HepG2 (cell line): ENCODE data around the gene SDR39U1. TPM values are rescaled to one million over a fixed set of nuclear protein-coding genes. Genes with fewer than 3 reads are reported as not detected.

Experiments used
- ATAC-seq: fragments of 200-7000 bp; cut with Tn5 transposase; 3 replicates; pipeline ENCODE4 v1.9.1; 2020; ENCODE audit warnings: mild to moderate bottlenecking, moderate library complexity
- BruUV-seq: library from RNA; stranded (reverse); fragments of 400-500 nt; replicated peaks from 2 replicates; lab custom pipeline; 2021; lab: Mats Ljungman, UMichigan
- CTCF ChIA-PET: fragments of 300-600 bp; formaldehyde crosslinking; extraction: SDS; loops from one replicate; lab custom pipeline; 2021; ENCODE audit warnings: low total read pairs, inconsistent platforms, low intra/inter-chr PET ratio; lab: Yijun Ruan, JAX
- POLR2A ChIA-PET: fragments of 350-600 bp; sonication (Branson Sonifier 250); formaldehyde crosslinking; loops from one replicate; lab custom pipeline; 2020; ENCODE audit warnings: antibody characterized with exemption, inconsistent platforms; lab: Yijun Ruan, JAX
- DNase-seq: peaks from one replicate; pipeline ENCODE4 v3.0.0-alpha.2; 2015; ENCODE audit warnings: low spot score
- FAIRE-seq: peaks from 3 replicates; lab custom pipeline; 2011; peaks lifted over from hg19 to GRCh38; lab: Jason Lieb, UNC
- H2AFZ ChIP-seq: one replicate; pipeline ENCODE4 v1.6.1; 2011; ENCODE audit warnings: low read length, inconsistent platforms
- H3K27ac ChIP-seq: fragments of 300-600 bp; 3 replicates; pipeline ENCODE4 v1.8.0; 2011; ENCODE audit warnings: mixed run types, mild to moderate bottlenecking, mixed read lengths, low read length, inconsistent platforms; ENCODE audit not compliant: insufficient read depth; ENCODE audit errors: extremely low read length
- H3K27me3 ChIP-seq, 2 experiments: fragments of 200-600 bp in 1 of 2; 2 replicates in 1 of 2; 3 replicates in 1 of 2; pipeline versions ENCODE4 v1.6.0 to v1.8.0; 2011; ENCODE audit warnings: low read length in 2 of 2, mild to moderate bottlenecking in 2 of 2, moderate library complexity in 2 of 2, inconsistent platforms in 1 of 2; ENCODE audit not compliant: insufficient read depth in 2 of 2, control insufficient read depth in 1 of 2
- H3K36me3 ChIP-seq, 2 experiments: fragments of 200-600 bp in 1 of 2; replicated peaks in 1 of 2; 2 replicates in 1 of 2; 3 replicates in 1 of 2; pipeline versions ENCODE4 v1.5.1 to v1.8.0; 2011; ENCODE audit warnings: low read length in 2 of 2, inconsistent platforms in 1 of 2; ENCODE audit not compliant: insufficient read depth in 2 of 2, control insufficient read depth in 1 of 2
- H3K4me1 ChIP-seq: 2 replicates; pipeline ENCODE4 v1.5.1; 2012; ENCODE audit warnings: low read length, inconsistent platforms; ENCODE audit not compliant: insufficient read depth
- H3K4me2 ChIP-seq: 2 replicates; pipeline ENCODE4 v1.6.0; 2011; ENCODE audit warnings: low read depth, low read length, inconsistent platforms
- H3K4me3 ChIP-seq, 3 experiments: fragments of 200-600 bp in 1 of 3; sonication (generic), shearing (Covaris generic) in 1 of 3; replicated peaks in 1 of 3; 2 replicates each; pipeline ENCODE4 v1.5.1; 2011 to 2016; ENCODE audit warnings: low read length in 3 of 3, inconsistent platforms in 2 of 3, low read depth in 2 of 3, mild to moderate bottlenecking in 2 of 3, control low read depth in 1 of 3, mixed read lengths in 1 of 3; ENCODE audit not compliant: insufficient read depth in 1 of 3
- H3K79me2 ChIP-seq: one replicate; pipeline ENCODE4 v1.6.1; 2011; ENCODE audit warnings: low read length, inconsistent platforms; ENCODE audit not compliant: insufficient read depth
- H3K9ac ChIP-seq: 2 replicates; pipeline ENCODE4 v1.6.0; 2011; ENCODE audit warnings: mild to moderate bottlenecking, low read depth, low read length, inconsistent platforms; ENCODE audit not compliant: insufficient read depth
- H3K9me3 ChIP-seq: 2 replicates; pipeline ENCODE4 v1.5.1; 2012; ENCODE audit warnings: mild to moderate bottlenecking, low read length
- H4K20me1 ChIP-seq: 2 replicates; pipeline ENCODE4 v1.6.0; 2011; ENCODE audit warnings: inconsistent platforms, mild to moderate bottlenecking, low read length, moderate library complexity; ENCODE audit not compliant: insufficient read depth
- ASH2L ChIP-seq: fragments of 300-600, 200-600 bp; sonication (generic); IDR thresholded peaks from 2 replicates; pipeline ENCODE4 v1.7.0; 2017; ENCODE audit warnings: low read depth, mild to moderate bottlenecking, moderate library complexity, mixed read lengths, low read length; ENCODE audit not compliant: insufficient read length
- ERF ChIP-seq: IDR thresholded peaks from 2 replicates; pipeline ENCODE4 v1.6.1; 2018; ENCODE audit warnings: missing biosample characterization, missing genetic modification reagents
- FLYWCH1 ChIP-seq: sonication (generic); formaldehyde crosslinking; IDR thresholded peaks from 2 replicates; pipeline ENCODE4 v1.8.1; 2023; ENCODE audit warnings: mild to moderate bottlenecking, missing genetic modification reagents
- GABPA ChIP-seq, 2 experiments: IDR thresholded peaks; 2 replicates each; pipeline ENCODE4 v1.6.1; 2011 to 2016; ENCODE audit warnings: low read depth in 2 of 2, low read length in 1 of 2, missing biosample characterization in 1 of 2, missing genetic modification characterization in 1 of 2
- KDM2A ChIP-seq: sonication (generic); formaldehyde crosslinking; IDR thresholded peaks from 2 replicates; pipeline ENCODE4 v1.4.0; 2020; ENCODE audit warnings: low read depth, missing genetic modification reagents, borderline replicate concordance
- KLF15 ChIP-seq: sonication (generic); formaldehyde crosslinking; IDR thresholded peaks from 2 replicates; pipeline ENCODE4 v1.8.1; 2023; ENCODE audit warnings: borderline replicate concordance, mild to moderate bottlenecking, inconsistent platforms, missing genetic modification reagents, mixed read lengths
- MTF2 ChIP-seq: sonication (generic); formaldehyde crosslinking; IDR thresholded peaks from 2 replicates; pipeline ENCODE4 v1.5.0; 2020; ENCODE audit warnings: missing genetic modification reagents, borderline replicate concordance
- NFYB ChIP-seq: sonication (generic); formaldehyde crosslinking; IDR thresholded peaks from 2 replicates; pipeline ENCODE4 v1.4.0; 2020; ENCODE audit warnings: missing genetic modification reagents
- NR2C2 ChIP-seq: sonication (generic); formaldehyde crosslinking; IDR thresholded peaks from 2 replicates; pipeline ENCODE4 v1.4.0; 2020; ENCODE audit warnings: missing genetic modification reagents, mild to moderate bottlenecking, moderate library complexity, borderline replicate concordance
- PHF21A ChIP-seq: sonication (generic); formaldehyde crosslinking; IDR thresholded peaks from 2 replicates; pipeline ENCODE4 v1.5.0; 2020; ENCODE audit warnings: mild to moderate bottlenecking, missing genetic modification reagents
- POLR2AphosphoS5 ChIP-seq: IDR thresholded peaks from 2 replicates; pipeline ENCODE4 v1.6.1; 2012; ENCODE audit warnings: low read depth, low read length
- PPARG ChIP-seq: conservative IDR thresholded peaks from 2 replicates; pipeline ENCODE4 v1.6.1; 2016; ENCODE audit warnings: missing biosample characterization, missing genetic modification reagents
- RBFOX2 ChIP-seq: fragments of 200-400 bp; formaldehyde crosslinking; IDR thresholded peaks from 2 replicates; pipeline ENCODE4 v1.6.1; 2017; ENCODE audit warnings: low read depth, mild to moderate bottlenecking, low read length
- SRSF1 ChIP-seq: fragments of 200-400 bp; formaldehyde crosslinking; optimal IDR thresholded peaks from 2 replicates; pipeline ENCODE3; 2017; ENCODE audit warnings: mild to moderate bottlenecking, low read depth, low read length, moderate library complexity
- ZFP36L1 ChIP-seq: sonication (generic); formaldehyde crosslinking; IDR thresholded peaks from 2 replicates; pipeline ENCODE4 v1.8.0; 2022; ENCODE audit warnings: mild to moderate bottlenecking, missing genetic modification reagents, moderate library complexity
- ZNF3 ChIP-seq: IDR thresholded peaks from 2 replicates; pipeline ENCODE4 v1.7.0; 2017; ENCODE audit warnings: inconsistent platforms
- ZNF530 ChIP-seq: sonication (generic); formaldehyde crosslinking; IDR thresholded peaks from 2 replicates; pipeline ENCODE4 v1.5.0; 2020; ENCODE audit warnings: low read depth, mild to moderate bottlenecking, missing genetic modification reagents
- ZNF605 ChIP-seq: sonication (generic); formaldehyde crosslinking; IDR thresholded peaks from 2 replicates; pipeline ENCODE4 v1.8.0; 2022; ENCODE audit warnings: mild to moderate bottlenecking, missing genetic modification reagents
- ZNF737 ChIP-seq: sonication (generic); formaldehyde crosslinking; IDR thresholded peaks from 2 replicates; pipeline ENCODE4 v1.5.0; 2020; ENCODE audit warnings: missing genetic modification reagents, mild to moderate bottlenecking, borderline replicate concordance
- ZNF891 ChIP-seq: sonication (generic); formaldehyde crosslinking; IDR thresholded peaks from 2 replicates; pipeline ENCODE4 v1.5.0; 2020; ENCODE audit warnings: mild to moderate bottlenecking, missing genetic modification reagents
- WGBS: methylation state at CpG from one replicate; pipeline ENCODE4 v1.1.6; 2017; ENCODE audit warnings: low lambda C conversion rate; 5-methylcytosine and 5-hydroxymethylcytosine counted together
- in situ Hi-C: cut with HindIII; loops from 2 replicates; pipeline ENCODE4 v1.10.0; 2017; ENCODE audit warnings: low pct_unique_long_range_greater_than_20kb; ENCODE audit not compliant: extremely low pct_ligation_motif_present
- intact Hi-C: fragments of 100-400 bp; cut with micrococcal nuclease; formaldehyde crosslinking; loops from one replicate; pipeline ENCODE4 v1.10.0; 2022; ENCODE audit not compliant: unreplicated experiment
- polyA plus RNA-seq, 8 experiments: library from polyadenylated mRNA; depleted of rRNA in 3 of 8; stranded (reverse) in 7 of 8; unstranded in 1 of 8; fragments of >200 nt; fragmentation: Illumina TruSeq in 4 of 8; extraction: Trizol in 4 of 8; gene quantifications; 2 replicates each; pipeline versions ENCODE4 v1.2.1 to v1.2.3, GENCODE V29; 2011 to 2016; ENCODE audit warnings: low read depth in 4 of 8, missing spikeins in 1 of 8, mixed read lengths in 1 of 8; ENCODE audit not compliant: insufficient read depth in 1 of 8
- total RNA-seq, 5 experiments: library from RNA; depleted of rRNA; stranded (reverse); fragments of >200 nt; fragmentation: Illumina TruSeq; extraction: Trizol; gene quantifications; 2 replicates each; pipeline ENCODE4 v1.2.3, GENCODE V29; 2016; ENCODE audit warnings: low read depth in 1 of 5
- TF ChIP-seq, protein P1 (sequence below): sonication (generic); formaldehyde crosslinking; conservative IDR thresholded peaks from 2 replicates; pipeline ENCODE4 v1.4.0; 2020; ENCODE audit warnings: missing genetic modification reagents
- TF ChIP-seq, protein P2 (sequence below): sonication (generic); formaldehyde crosslinking; IDR thresholded peaks from 2 replicates; pipeline ENCODE4 v1.8.0; 2022; ENCODE audit warnings: mild to moderate bottlenecking, missing genetic modification reagents, moderate library complexity

SDR39U1 gene
- total and polyA plus RNA-seq, 2 of the 13 experiments (the other 11 are each of a cell fraction or from before 2014, with no cell fraction given) = 34.4 to 129 TPM

- 97% methylated on average over 8 of the region's 8 CpGs for WGBS
- intact Hi-C loops = loop anchor here (10.0 kb wide), 1 partner anchor 1856 kb away; the partner anchor contains the start of gene DAD1
- H3K36me3 ChIP-seq = peaks cover 38 to 55% of the 10 kb centered on the region in 2 experiments
- in situ Hi-C loops = no loop called here
- ATAC-seq (no peak), DNase-seq (no peak), FAIRE-seq (no peak)
- peaks cover 0 to 5% of the 10 kb centered on the region in 2 experiments; a peak in 1 of 5 replicates for H3K27me3 ChIP-seq
- H4K20me1 ChIP-seq = no peaks in the 10 kb centered on the region; the same call in 1 of the 2 replicates
- BruUV-seq = no TSS peak
- 0 out of 2 replicates have a peak overlapping the region, but pooled peaks have one; percentile 96 for H3K9ac ChIP-seq
- H3K9me3 ChIP-seq = no peaks in the 10 kb centered on the region
- CTCF ChIA-PET = interaction anchor here (1.0 to 1.2 kb wide), 2 partner anchors 9 to 108 kb away, joined by 3 to 6 read pairs; no protein-coding TSS in a partner anchor
- H3K4me1 ChIP-seq = peaks cover 23% of the 10 kb centered on the region
- POLR2A ChIA-PET = interaction anchor here (1.1 to 5.6 kb wide), 8 partner anchors 12 to 294 kb away, joined by 3 to 242 read pairs (median 24); partner anchors contain the start of genes CBLN3, CIDEB, KHNYN and PSME2
- peak overlapping the region; percentile 95 for H3K4me2 ChIP-seq
- no peak overlapping the region for H3K27ac ChIP-seq
- no peak overlapping the region for H3K4me3 ChIP-seq
- no peak overlapping the region for H2AFZ ChIP-seq
- peaks cover 22% of the 10 kb centered on the region for H3K79me2 ChIP-seq
- TF ChIP-seq FLYWCH1 (CRISPR knock-in tag) (peak; percentile 27; the same call in 1 of the 2 replicates), NR2C2 (CRISPR knock-in tag) (peak; percentile 23; the same call in 1 of the 2 replicates), ZNF737 (CRISPR knock-in tag) (no peak), ASH2L (no peak), ZNF3 (no peak), MTF2 (CRISPR knock-in tag) (0 out of 2 replicates have a peak, but pooled peaks have one; percentile 15), ZNF605 (CRISPR knock-in tag) (no peak), ZNF891 (CRISPR knock-in tag) (no peak), KLF15 (CRISPR knock-in tag) (no peak), SRSF1 (no peak), PHF21A (CRISPR knock-in tag) (no peak), RBFOX2 (peak; percentile 57), POLR2AphosphoS5 (peak; percentile 54; the same call in 1 of the 2 replicates), ZNF530 (CRISPR knock-in tag) (no peak), NFYB (CRISPR knock-in tag) (no peak), KDM2A (CRISPR knock-in tag) (no peak), ERF (peak; percentile 10; the same call in 1 of the 2 replicates), ZFP36L1 (CRISPR knock-in tag) (peak; percentile 73; the same call in 1 of the 2 replicates), GABPA (IDR thresholded peaks at IDR 0.05; ENCODE audit: low read depth, low read length) (no peak), GABPA (CRISPR knock-in tag; IDR thresholded peaks at IDR 0.05; ENCODE audit: low read depth) (no peak), PPARG (no peak)
- TF ChIP-seq, protein P1, sequence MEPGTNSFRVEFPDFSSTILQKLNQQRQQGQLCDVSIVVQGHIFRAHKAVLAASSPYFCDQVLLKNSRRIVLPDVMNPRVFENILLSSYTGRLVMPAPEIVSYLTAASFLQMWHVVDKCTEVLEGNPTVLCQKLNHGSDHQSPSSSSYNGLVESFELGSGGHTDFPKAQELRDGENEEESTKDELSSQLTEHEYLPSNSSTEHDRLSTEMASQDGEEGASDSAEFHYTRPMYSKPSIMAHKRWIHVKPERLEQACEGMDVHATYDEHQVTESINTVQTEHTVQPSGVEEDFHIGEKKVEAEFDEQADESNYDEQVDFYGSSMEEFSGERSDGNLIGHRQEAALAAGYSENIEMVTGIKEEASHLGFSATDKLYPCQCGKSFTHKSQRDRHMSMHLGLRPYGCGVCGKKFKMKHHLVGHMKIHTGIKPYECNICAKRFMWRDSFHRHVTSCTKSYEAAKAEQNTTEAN (CRISPR knock-in tag) = no peak
- TF ChIP-seq, protein P2, sequence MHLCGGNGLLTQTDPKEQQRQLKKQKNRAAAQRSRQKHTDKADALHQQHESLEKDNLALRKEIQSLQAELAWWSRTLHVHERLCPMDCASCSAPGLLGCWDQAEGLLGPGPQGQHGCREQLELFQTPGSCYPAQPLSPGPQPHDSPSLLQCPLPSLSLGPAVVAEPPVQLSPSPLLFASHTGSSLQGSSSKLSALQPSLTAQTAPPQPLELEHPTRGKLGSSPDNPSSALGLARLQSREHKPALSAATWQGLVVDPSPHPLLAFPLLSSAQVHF (CRISPR knock-in tag) = peak; percentile 18; the same call in 1 of the 2 replicates
Observed at GRCh38 chr14:24440606-24441399, 1.8 kb downstream of the SDR39U1 start.
